ENCODE data around the gene CTXND1. TPM values are rescaled to one million over a fixed set of nuclear protein-coding genes. Genes with fewer than 3 reads are reported as not detected.

CTXND1 gene
- total and polyA plus RNA-seq, 2 experiments from 2014 or later: 0.05 TPM; not detected in 1

DNA sequence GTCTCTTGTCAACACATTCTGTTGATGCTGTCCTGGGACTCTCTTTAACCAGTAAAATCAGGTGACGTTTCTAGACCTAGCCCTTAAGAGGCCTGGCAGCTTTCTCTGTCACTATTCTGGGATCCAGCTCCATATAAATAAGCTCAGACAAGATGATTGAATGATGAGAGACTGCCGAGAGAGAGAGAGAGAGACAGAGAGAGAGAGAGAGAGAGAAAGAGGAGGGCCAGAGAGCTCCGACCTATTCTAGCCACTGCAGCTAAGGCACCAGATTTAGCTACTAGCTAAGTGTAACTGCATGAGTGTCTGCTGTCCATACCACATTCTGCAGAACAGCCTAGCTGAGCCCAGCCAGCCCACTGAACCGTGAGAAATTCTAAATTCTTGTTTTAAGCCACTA lies 36.1 kb upstream of the CTXND1 start:
- H3K27ac ChIP-seq (ENCODE audit: low read depth): no peak overlapping the region
- no peaks in the 10 kb centered on the region for H3F3A ChIP-seq (replicated peaks; ENCODE audit: low read depth)
- DNase-seq (ENCODE audit: low spot score): no peak
- ATAC-seq: no peak
- H2AFZ ChIP-seq: no peak overlapping the region
- H3K4me1 Mint-ChIP-seq: peaks cover 8% of the 10 kb centered on the region; the same call in 2 of the 3 replicates
- no peaks in the 10 kb centered on the region for H4K20me1 ChIP-seq (replicated peaks; ENCODE audit: insufficient read depth)
- H3K36me3 Mint-ChIP-seq (ENCODE audit: low read depth): no peaks in the 10 kb centered on the region
- H3K79me2 ChIP-seq (replicated peaks; ENCODE audit: insufficient read depth): no peaks in the 10 kb centered on the region
- H3K4me1 ChIP-seq (ENCODE audit: insufficient read depth): no peaks in the 10 kb centered on the region
- H3K27me3 Mint-ChIP-seq (ENCODE audit: insufficient read depth, low read depth, poor library complexity): no peaks in the 10 kb centered on the region
- H3K4me3 ChIP-seq: no peak overlapping the region
- H3K9me3 Mint-ChIP-seq: no peaks in the 10 kb centered on the region
- no peak overlapping the region for H3K27ac Mint-ChIP-seq
- H3K27me3 ChIP-seq (ENCODE audit: insufficient read depth): no peaks in the 10 kb centered on the region
- H3K4me2 ChIP-seq: no peak overlapping the region
- TF ChIP-seq EZH2phosphoT487 (IDR thresholded peaks at IDR 0.05; ENCODE audit: unreplicated experiment): no peak
- TF ChIP-seq CREB1 (CRISPR knock-in tag; IDR thresholded peaks at IDR 0.05; ENCODE audit: low read depth): no peak
- TF ChIP-seq ZNF331 (CRISPR knock-in tag; IDR thresholded peaks at IDR 0.05; ENCODE audit: low read depth): no peak
- H3K4me3 Mint-ChIP-seq: no peak overlapping the region
- H3K36me3 ChIP-seq (ENCODE audit: insufficient read depth): no peaks in the 10 kb centered on the region
- H3K9me2 ChIP-seq (ENCODE audit: insufficient read depth): no peaks in the 10 kb centered on the region; the same call in 1 of the 2 replicates

DNA sequence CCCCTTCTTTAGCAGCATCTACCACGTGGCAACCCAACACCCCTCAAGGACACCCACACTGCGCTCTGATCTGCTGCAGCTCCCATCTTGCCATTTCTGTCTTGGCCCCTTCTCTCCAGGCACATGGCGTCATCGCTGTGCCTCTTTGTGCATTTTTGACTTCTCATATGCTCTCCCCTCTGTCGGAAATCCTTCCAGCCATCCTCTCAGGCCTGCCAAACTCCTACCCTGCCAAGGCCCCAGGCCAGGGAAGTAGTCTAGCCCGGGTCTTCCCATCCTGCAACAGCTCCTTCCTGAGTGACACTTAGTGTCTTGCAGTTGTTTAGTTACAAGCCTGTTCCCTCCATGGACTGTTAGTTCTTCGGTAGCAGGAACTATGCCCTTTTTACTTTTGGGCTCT lies 34.0 kb upstream of the CTXND1 start:
- H3K4me3 ChIP-seq: no peak overlapping the region
- H3K4me2 ChIP-seq: no peak overlapping the region
- H3F3A ChIP-seq (replicated peaks; ENCODE audit: low read depth): no peaks in the 10 kb centered on the region
- H3K4me1 ChIP-seq (ENCODE audit: insufficient read depth): no peaks in the 10 kb centered on the region
- no peak overlapping the region for H2AFZ ChIP-seq
- ATAC-seq: no peak
- no peak overlapping the region for H3K27ac Mint-ChIP-seq
- H3K9me3 Mint-ChIP-seq: no peaks in the 10 kb centered on the region
- H3K27me3 ChIP-seq (ENCODE audit: insufficient read depth): no peaks in the 10 kb centered on the region
- TF ChIP-seq, protein P1, sequence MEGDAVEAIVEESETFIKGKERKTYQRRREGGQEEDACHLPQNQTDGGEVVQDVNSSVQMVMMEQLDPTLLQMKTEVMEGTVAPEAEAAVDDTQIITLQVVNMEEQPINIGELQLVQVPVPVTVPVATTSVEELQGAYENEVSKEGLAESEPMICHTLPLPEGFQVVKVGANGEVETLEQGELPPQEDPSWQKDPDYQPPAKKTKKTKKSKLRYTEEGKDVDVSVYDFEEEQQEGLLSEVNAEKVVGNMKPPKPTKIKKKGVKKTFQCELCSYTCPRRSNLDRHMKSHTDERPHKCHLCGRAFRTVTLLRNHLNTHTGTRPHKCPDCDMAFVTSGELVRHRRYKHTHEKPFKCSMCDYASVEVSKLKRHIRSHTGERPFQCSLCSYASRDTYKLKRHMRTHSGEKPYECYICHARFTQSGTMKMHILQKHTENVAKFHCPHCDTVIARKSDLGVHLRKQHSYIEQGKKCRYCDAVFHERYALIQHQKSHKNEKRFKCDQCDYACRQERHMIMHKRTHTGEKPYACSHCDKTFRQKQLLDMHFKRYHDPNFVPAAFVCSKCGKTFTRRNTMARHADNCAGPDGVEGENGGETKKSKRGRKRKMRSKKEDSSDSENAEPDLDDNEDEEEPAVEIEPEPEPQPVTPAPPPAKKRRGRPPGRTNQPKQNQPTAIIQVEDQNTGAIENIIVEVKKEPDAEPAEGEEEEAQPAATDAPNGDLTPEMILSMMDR (conservative IDR thresholded peaks at IDR 0.05; ENCODE audit: low read depth in 2 of 2): no peak
- TF ChIP-seq ZNF331 (CRISPR knock-in tag; IDR thresholded peaks at IDR 0.05; ENCODE audit: low read depth): no peak
- TF ChIP-seq EZH2phosphoT487 (IDR thresholded peaks at IDR 0.05; ENCODE audit: unreplicated experiment): no peak
- no peak for TF ChIP-seq CREB1 (CRISPR knock-in tag; IDR thresholded peaks at IDR 0.05; ENCODE audit: low read depth)
- TF ChIP-seq, protein P2, sequence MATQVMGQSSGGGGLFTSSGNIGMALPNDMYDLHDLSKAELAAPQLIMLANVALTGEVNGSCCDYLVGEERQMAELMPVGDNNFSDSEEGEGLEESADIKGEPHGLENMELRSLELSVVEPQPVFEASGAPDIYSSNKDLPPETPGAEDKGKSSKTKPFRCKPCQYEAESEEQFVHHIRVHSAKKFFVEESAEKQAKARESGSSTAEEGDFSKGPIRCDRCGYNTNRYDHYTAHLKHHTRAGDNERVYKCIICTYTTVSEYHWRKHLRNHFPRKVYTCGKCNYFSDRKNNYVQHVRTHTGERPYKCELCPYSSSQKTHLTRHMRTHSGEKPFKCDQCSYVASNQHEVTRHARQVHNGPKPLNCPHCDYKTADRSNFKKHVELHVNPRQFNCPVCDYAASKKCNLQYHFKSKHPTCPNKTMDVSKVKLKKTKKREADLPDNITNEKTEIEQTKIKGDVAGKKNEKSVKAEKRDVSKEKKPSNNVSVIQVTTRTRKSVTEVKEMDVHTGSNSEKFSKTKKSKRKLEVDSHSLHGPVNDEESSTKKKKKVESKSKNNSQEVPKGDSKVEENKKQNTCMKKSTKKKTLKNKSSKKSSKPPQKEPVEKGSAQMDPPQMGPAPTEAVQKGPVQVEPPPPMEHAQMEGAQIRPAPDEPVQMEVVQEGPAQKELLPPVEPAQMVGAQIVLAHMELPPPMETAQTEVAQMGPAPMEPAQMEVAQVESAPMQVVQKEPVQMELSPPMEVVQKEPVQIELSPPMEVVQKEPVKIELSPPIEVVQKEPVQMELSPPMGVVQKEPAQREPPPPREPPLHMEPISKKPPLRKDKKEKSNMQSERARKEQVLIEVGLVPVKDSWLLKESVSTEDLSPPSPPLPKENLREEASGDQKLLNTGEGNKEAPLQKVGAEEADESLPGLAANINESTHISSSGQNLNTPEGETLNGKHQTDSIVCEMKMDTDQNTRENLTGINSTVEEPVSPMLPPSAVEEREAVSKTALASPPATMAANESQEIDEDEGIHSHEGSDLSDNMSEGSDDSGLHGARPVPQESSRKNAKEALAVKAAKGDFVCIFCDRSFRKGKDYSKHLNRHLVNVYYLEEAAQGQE (IDR thresholded peaks at IDR 0.05; ENCODE audit: unreplicated experiment): no peak
- TF ChIP-seq POLR2AphosphoS5 (IDR thresholded peaks at IDR 0.05; ENCODE audit: low read depth): no peak
- TF ChIP-seq ZNF114 (CRISPR knock-in tag; IDR thresholded peaks at IDR 0.05): no peak
- H4K20me1 ChIP-seq (replicated peaks; ENCODE audit: insufficient read depth): no peaks in the 10 kb centered on the region
- no peaks in the 10 kb centered on the region for H3K36me3 ChIP-seq (ENCODE audit: insufficient read depth)
- peaks cover 3% of the 10 kb centered on the region; the same call in 1 of the 2 replicates for H3K9me2 ChIP-seq (ENCODE audit: insufficient read depth)
- H3K27me3 Mint-ChIP-seq (ENCODE audit: insufficient read depth, low read depth, poor library complexity): no peaks in the 10 kb centered on the region
- H3K79me2 ChIP-seq (replicated peaks; ENCODE audit: insufficient read depth): no peaks in the 10 kb centered on the region
- no peak overlapping the region for H3K27ac ChIP-seq (ENCODE audit: low read depth)
- no peaks in the 10 kb centered on the region for H3K36me3 Mint-ChIP-seq (ENCODE audit: low read depth)
- no peak overlapping the region for H3K4me3 Mint-ChIP-seq
- peaks cover 8% of the 10 kb centered on the region; the same call in 2 of the 3 replicates for H3K4me1 Mint-ChIP-seq
- no peak for DNase-seq (ENCODE audit: low spot score)

Measured in GM23338 (cell line).